Cardiac septum (tissue), 1 donor: ENCODE data around the gene SMG6. TPM values are rescaled to one million over a fixed set of nuclear protein-coding genes. Genes with fewer than 3 reads are reported as not detected.

Experiments
- DNase-seq: peaks from one replicate; pipeline ENCODE4 v3.0.0-alpha.2; 2020; ENCODE audit warnings: low spot score
- intact Hi-C: fragments of 100-400 bp; cut with DNase I; formaldehyde crosslinking; loops from one replicate; pipeline ENCODE4 v1.14.0; 2022
- total RNA-seq: library from RNA; stranded (reverse); fragmentation: NEBNext Ultra II Directional; extraction: Animal tissue kit (Norgen Biotek cat#: 25700); gene quantifications from one replicate; pipeline ENCODE4 v1.2.1, GENCODE V29; 2021
- donor health status: DM: no; HTN: no; CAD: no.

Gene SMG6
- total RNA-seq, 1 donor from 2014 or later = 19.7 TPM

DNA sequence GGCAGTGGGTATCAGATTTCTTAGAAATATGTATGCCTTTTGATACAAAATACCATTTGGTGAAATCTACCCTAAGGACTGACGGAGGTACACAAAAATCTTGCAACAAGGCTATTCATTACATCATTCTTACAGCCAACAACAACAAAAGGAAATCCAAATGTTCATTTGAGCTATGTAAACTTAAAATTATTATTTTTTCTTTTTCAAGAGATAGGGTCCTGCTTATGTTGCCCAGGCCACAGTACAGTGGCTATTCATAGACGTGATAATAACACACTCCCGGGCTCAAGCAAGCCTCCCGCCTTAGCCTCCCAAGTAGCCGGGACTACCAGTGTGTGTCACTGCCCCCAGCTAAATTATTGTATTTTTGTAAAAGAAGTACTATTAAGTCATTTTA lies 9.2 kb upstream of the SMG6 start:
- no peak for DNase-seq

DNA sequence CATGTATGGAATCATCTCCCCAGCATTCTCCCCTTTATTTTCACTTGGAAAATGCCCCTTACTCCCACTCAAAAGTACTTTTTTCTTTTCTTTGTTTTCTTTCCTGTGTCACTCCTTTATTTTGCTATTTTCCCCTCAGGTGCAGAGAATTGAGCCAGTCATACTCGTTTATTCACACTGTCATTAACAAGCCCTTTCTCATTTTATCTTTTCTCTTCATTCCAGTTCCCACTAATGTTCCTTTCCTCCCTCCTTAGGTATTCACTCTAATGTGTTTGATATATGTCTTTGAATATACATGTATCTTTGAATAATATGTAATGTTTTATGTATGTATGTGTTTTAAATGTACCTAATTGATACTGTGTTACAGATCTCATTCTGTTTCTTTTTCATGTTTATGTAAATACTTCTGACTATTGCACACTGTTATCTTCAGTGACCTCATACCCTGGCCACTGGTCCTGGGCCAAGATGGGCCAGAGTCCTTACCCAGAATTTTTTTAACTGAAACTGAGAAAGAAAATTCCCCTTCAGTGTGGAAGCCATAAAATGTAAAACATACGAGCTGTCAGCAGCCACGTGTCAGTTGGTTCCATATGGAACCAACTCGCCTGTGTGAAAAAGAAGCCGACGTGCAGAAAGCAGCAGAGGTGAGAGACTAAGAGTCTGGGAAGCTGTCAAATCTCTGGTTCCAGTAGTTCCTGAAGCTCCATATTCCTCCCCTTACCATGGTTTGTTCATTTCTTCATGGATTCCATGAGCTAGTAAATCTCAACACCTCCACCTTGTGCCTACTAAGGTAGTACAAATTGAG lies 6.0 kb upstream of the SMG6 start:
- intact Hi-C loops = no loop called here
- DNase-seq = no peak

More for the DNA sequence above, 9.2 kb upstream of the SMG6 start:
- intact Hi-C loops = no loop called here

DNA sequence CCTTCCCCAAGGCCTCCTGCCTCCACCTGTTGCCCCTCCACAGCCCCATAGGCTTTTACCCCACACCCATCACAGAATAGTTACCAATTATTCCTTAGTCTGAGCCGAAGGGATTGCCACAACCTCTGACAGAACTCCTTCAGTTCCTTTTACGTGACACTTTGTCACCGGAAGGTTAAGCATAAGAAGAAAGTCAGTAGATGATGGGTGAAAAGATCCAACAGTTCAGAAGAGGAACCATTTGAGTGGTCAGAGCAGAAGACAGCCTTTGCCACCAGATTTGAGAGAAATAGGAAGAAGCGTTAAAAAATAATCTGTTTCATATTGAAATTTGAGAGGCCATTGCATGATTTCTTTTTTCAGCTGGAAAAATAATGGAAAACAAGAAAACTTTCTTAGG lies 1.3 kb upstream of the SMG6 start:
- DNase-seq = no peak
- intact Hi-C loops = no loop called here

DNA sequence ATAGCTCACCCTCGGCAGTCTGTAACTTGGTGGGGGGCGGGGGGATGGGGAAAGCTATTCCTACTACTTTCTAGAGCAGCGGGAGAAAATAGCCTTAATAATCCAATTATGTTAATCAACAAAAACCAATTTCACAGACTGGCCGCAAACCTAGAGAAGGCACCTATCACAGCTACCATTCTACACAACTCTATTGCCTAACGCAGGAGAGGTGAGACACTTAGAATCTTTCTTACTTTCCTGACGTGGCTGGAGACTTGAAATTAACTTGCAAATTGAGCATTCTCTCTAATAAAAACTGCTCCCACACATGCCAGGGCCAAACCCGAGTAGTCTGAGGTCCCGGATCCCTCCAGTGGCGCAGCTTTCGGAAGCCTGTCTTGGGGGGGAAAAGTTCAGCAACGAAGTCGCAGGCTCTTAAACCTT lies 794 bp downstream of the SMG6 start:
- DNase-seq = no peak
- intact Hi-C loops = loop anchor here (2.0 kb wide), 1 partner anchor 34 kb away; the partner anchor contains the start of genes SGSM2 and TSR1

DNA sequence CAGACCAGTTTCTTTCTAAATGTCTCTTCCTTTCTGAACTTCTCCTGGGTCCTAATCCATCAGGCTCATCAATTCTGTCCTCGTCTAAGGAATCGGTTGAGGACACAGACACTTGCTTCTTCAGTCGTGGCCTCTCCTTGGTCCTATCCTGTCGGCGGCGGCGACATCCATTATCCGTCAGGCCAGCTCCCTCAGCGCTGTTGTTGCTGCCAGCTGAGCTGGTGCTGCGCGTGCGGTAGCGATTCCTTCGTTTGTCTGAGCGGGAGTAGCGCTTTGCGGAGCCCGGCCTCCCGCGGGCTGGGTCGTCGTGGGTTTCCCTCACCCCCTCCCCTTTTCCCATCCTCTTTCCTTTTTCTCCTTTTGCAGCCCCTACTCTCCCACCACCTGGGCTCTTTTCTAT lies 3.8 kb downstream of the SMG6 start:
- no peak for DNase-seq
- intact Hi-C loops = no loop called here

DNA sequence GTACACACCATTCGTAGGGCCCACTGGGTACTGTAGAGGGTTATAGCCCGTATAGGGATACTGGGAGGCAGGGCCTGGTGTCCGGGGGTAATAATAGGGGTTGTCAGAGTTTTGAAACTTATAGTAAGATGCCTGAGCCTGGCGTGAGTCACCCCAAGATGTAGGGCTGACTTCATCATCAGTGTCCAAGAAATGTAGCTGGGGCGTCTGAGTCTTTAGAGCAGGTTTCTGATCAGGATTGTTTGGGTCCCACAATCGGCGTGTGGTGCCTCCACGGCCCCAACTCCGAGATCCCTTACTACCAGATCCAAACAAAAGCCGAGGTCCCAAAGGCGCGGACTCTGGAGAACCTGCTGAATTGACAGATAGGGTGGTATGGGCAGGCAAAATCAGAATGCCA lies 4.4 kb downstream of the SMG6 start:
- intact Hi-C loops = no loop called here
- DNase-seq = no peak

DNA sequence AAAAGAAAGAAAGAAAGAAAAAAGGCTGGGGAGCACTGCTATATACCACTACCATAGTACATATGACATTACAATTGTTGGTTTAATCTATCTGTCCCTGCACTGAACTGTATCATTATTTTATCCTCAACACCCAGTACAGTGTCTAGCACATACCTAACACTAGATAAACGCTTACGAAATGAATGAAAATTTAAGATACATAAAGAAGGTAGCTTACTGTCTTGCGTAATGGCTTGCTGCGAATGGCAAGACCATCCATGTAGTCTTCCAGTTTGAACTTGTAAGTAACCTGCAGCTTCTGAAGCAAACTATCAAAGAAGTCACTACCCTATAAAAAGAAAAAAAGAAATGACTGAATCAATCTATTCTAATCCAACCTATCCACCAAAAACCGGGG lies 6.6 kb downstream of the SMG6 start:
- DNase-seq = no peak
- intact Hi-C loops = no loop called here

DNA sequence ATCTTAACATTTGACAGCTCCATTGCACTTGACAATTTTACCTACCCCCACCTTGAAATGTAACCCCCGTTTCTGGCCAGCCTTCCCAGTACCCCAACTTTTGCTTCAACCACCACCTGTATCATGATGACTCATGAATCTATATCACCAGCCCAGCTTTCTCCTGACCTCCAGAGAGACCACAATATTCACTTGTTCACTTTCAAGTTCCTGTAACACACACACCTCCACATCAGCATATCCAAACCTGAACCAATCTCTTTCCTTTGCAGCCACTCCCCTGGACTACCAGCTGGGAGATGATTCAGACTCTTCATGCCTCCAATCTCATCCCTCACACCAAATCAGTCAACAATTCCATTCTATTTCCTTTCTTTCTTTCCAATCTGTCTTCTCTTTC lies 8.0 kb downstream of the SMG6 start:
- intact Hi-C loops = no loop called here
- no peak for DNase-seq

DNA sequence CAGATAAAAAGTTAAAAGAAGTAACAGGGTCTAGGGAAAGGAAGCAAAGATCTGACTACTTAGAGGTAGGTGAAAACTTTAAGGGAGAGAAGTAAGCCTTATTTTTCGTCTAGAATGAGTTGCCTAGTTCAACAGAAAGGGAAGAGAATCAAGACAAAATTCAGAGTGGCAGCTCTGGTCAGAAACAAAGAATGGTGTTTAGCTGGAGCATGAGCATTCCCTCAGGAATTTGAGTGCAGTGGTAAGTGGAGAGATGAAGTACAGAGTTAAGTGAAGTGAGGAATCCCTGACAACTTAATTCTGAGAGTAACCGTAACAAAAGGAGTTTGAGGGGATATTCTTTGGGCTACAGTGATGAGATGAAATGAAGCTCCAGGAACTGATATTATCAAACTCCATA lies 11.5 kb downstream of the SMG6 start:
- intact Hi-C loops = no loop called here
- no peak for DNase-seq

DNA sequence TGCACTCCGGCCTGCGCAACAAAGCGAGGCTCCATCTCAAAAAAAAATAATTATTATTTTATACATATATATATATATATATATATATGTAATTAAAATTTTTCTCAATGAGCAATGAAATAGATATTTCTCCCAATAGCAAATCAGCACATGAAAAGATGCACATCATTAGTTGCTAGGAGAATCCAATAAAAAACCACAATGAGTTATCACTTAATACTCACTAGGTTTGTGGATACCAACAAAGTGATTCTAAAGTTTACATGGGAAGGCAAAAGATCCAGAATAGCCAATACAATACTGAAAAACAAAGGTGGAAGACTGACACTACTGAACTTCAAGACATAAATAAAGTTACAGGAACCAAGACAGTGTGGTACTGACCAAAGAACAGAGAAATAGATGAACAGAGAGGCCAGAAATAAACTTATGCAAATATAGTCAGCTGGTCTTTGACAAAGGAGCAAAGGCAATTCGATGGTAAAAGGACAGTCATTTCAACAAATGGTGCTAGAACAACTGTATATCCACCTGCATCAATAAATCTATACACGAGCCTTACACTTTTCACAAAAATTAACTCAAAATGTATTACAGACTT lies 13.6 kb downstream of the SMG6 start:
- intact Hi-C loops = loop anchor here (10.0 kb wide), 1 partner anchor 385 kb away; no protein-coding TSS in a partner anchor
- DNase-seq = no peak

DNA sequence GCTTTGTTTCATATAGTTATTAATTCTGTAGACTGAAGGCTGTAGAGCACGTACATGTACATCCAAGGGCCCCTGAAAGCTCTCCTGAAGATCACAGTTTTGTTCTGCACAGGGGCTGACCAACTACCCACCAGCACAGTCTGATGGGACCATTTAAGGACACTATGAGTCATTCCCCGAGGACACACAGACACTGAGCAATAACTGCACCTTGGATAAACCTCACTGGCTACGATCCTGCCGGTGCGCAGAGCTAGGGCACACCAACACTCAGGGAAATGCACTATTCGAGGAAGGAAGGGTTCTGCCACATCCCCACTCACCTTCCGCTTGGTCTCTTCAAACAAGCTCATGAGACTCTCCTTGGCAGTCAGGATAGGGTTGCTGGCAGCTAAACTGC lies 20.3 kb downstream of the SMG6 start:
- intact Hi-C loops = loop anchor here (2.0 to 10.0 kb wide), 2 partner anchors 229 to 379 kb away; partner anchors contain the start of gene HIC1
- no peak for DNase-seq

DNA sequence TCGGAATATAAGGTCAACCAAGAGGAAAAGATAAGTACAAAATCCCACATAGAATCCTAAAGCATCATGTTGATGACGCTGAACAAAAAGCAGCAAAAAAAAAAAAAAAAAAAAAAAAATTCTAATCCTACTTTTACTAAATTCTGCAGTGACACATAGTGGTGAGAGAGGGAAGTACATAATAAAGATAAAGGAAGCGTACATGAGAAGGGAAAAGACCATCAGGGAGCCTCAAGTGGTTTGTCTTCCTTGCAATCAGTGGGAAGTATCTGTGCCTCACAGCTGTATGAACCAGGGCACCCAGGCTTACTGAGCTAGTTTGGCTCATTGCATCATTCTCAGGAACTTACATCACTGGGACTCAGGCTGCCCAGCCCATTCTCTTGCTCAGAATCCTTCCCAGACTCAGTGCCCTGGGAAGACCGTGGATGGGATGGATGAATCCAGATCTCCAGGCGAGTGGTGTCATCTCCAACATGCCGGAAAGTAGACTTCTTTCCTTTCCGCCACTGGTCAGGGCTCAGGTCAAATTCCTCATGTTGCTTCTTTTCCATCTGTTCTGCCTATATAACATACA lies 21.2 kb downstream of the SMG6 start:
- no peak for DNase-seq
- intact Hi-C loops = loop anchor here (2.0 to 10.0 kb wide), 2 partner anchors 228 to 378 kb away; partner anchors contain the start of gene HIC1

DNA sequence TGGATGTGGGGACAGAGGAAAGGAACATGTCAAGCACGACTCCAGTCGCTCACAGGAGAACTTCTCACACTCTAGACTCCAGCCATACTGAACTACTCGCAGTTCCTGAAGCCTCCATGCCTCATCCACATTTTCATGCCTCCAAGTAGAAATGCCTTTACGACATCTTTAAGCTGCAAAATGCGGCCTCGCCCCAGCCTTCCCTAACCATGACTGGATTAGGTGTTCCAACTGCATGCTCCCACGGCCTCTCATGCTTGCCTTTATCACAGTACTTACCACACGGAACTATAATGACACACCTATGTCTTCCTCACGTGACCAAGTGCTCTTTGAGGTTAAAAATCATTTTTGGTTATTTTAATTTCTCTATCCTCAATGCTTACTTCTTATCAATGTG lies 23.9 kb downstream of the SMG6 start:
- intact Hi-C loops = loop anchor here (10.0 kb wide), 1 partner anchor 375 kb away; no protein-coding TSS in a partner anchor
- no peak for DNase-seq

DNA sequence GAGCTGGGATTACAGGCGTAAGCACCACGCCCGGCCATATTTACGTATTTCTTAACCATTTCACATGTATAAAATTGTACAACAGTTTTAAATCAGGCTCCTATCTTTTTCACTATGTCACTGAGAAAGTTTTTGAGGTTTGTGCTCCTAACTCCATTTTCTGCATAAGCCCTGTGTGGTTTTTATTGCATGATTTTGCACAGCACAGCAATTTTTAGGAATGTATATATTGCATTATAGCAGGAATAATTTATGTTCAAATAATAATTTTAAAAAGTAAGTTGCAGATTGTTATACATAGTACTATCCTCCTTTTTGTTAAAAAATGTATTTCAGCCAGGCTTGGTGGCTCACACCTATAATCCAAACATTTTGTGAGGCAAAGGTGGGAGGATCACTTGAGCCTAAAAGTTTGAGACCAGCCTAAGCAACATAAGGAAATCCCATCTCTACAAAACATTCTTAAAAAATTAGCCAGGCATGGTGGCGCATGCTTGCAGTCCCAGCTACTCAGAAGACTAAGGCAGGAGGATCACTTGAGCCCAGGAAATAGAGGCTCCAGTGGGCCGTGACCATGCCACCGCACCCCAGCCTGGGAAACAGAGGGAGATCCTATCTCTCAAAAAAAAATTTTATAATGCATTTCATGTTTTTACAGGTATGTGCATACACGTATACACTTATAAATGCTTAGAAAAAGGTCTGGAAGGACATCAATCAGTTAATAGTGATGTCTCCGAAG lies 26.0 kb downstream of the SMG6 start:
- intact Hi-C loops = no loop called here
- no peak for DNase-seq

DNA sequence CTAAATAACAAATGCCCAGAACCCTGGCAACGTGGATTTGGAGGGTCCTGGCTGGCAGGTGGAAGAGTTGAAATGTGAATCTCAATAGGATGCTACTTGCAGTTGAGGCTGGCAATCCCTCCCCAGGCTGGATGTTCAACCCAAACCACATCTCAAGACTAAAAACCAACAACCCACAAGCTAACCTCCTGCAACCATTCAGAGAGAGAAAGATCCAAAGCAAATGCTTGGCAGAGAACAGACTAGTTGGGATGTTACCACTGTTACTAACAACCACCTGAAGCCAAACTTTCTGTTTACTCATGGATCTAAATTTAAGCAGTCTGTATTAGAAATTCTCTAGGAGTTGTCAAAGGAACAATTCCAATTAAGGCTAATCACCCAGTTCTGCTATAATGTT lies 27.9 kb downstream of the SMG6 start:
- no peak for DNase-seq
- intact Hi-C loops = no loop called here

DNA sequence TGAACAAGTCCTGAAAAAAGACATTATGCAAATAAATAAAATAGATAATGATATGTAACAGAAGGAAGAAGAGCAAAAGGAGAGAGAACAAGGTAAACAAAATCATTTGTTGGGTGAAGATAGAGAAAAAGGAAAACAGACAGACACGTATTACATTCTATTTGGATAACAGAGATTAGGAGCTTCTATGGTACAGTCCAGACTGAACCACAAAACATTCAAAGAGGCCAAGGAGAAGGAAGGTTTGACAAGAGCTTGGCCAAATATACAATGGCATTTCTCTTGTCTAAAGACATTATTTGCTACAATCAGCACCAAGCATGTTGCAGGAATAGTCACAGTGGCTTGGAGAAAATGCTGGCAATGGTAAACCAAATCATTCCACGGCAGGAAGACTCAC lies 29.2 kb downstream of the SMG6 start:
- no peak for DNase-seq
- intact Hi-C loops = no loop called here

DNA sequence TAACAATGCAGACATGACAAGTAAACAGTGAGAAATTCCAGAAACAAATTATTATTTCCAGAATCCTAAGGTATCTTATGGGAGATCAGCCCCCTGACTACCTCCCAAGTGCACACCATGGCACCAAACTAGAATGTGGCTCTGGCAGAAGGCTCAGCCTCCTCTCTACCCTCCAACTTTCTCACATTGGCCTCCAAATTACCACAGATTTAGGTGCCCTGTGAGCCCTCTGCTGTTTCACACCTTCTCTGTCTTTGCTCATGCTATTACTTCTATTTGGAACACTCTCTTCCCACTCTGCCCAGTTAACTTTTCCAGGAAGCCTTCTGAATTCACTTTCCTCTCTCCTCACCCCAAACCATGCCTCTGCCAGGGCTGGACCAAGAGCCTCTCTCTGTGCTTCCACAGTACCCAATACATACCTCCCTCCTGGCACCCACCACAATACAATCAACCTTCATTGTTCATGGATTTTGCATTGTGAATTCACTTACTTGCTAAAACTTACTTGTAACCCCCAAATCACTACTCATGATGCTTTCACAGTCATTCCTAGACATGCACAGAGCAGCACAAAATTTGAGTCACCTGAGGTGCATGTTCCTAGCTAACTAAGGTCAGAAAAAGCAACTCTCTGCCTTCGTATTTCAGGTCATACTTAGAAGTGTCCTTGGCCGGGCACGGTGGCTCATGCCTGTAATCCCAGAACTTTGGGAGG lies 31.4 kb downstream of the SMG6 start:
- intact Hi-C loops = no loop called here
- DNase-seq = no peak

DNA sequence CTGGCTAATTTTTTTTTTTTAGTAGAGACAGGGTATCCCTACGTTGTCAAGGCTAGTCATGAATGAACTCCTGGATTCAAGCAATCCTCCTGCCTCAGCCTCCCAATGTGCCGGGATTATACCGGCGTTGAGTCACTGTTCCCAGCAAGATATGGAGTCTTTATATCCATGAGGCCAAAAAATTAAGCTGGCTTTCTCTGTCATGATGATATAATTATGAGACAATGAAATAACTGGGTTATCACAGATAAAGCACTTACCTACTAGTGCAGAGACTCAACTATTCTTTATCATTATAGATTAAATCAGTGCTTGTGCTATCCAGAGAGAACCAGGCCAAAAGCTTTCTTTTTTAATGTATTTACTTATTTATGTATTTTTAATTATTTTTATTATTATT lies 36.2 kb downstream of the SMG6 start:
- intact Hi-C loops = no loop called here
- no peak for DNase-seq

DNA sequence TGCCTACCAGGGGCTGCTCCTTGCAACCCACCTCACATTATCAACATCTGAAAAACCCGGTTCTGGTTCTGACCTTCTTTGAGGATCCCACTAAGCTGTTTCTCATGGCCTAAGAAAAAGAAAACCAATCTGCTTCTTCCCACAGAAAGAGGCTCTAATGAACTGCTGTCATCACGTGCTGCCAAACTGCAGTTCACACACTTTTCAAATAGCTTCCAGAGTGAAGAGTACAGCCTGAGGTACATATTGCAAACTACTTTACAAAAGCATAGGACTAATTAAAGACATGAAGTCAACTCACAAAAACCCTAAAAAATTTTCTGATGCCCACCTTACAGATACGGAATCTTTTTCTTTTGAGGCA lies 36.7 kb downstream of the SMG6 start:
- no peak for DNase-seq
- intact Hi-C loops = no loop called here
